Body of pancreas (tissue), 4 donors: ENCODE data around the gene HCST.

Experiments used
- POLR2A ChIP-seq, 3 donors: fragments of 450-650 bp; IDR thresholded peaks; one replicate each; pipeline ENCODE4 v1.6.1; 2016; ENCODE audit warnings: antibody characterized with exemption in 3 of 3, mild to moderate bottlenecking in 2 of 3
- TF ChIP-seq, protein P1 (sequence below), 7 experiments: fragments of 450-650 bp in 4 of 7; fragments of 200-600 bp in 3 of 7; sonication (generic) in 3 of 7; IDR thresholded peaks; one replicate each; pipeline ENCODE4 v1.5.1; 2016 to 2019; ENCODE audit warnings: antibody characterized with exemption in 7 of 7

- TF ChIP-seq, protein P1, sequence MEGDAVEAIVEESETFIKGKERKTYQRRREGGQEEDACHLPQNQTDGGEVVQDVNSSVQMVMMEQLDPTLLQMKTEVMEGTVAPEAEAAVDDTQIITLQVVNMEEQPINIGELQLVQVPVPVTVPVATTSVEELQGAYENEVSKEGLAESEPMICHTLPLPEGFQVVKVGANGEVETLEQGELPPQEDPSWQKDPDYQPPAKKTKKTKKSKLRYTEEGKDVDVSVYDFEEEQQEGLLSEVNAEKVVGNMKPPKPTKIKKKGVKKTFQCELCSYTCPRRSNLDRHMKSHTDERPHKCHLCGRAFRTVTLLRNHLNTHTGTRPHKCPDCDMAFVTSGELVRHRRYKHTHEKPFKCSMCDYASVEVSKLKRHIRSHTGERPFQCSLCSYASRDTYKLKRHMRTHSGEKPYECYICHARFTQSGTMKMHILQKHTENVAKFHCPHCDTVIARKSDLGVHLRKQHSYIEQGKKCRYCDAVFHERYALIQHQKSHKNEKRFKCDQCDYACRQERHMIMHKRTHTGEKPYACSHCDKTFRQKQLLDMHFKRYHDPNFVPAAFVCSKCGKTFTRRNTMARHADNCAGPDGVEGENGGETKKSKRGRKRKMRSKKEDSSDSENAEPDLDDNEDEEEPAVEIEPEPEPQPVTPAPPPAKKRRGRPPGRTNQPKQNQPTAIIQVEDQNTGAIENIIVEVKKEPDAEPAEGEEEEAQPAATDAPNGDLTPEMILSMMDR (IDR thresholded peaks at IDR 0.05) = no peak
- no peak for TF ChIP-seq POLR2A (IDR thresholded peaks at IDR 0.05)
These were observed 39.3 kb upstream of the HCST start for GRCh38 chr19:35863018-35863417.
